PFSK-1 (cell line): ENCODE data around the gene BPHL.

ENCODE experiments used
- FOXP2 ChIP-seq: optimal IDR thresholded peaks from 2 replicates; pipeline ENCODE3; 2011; ENCODE audit warnings: borderline replicate concordance, control low read depth, inconsistent platforms; ENCODE audit not compliant: insufficient read depth; ENCODE audit errors: extremely low read length, extremely low read depth
- POLR2AphosphoS5 ChIP-seq: IDR thresholded peaks from 2 replicates; pipeline ENCODE4 v1.6.1; 2012; ENCODE audit warnings: low read depth, mild to moderate bottlenecking, control low read depth, low read length, moderate library complexity
- SIN3A ChIP-seq: IDR thresholded peaks from 2 replicates; pipeline ENCODE4 v1.6.1; 2012; ENCODE audit warnings: mild to moderate bottlenecking, low read length, moderate library complexity, borderline replicate concordance; ENCODE audit not compliant: insufficient read depth
- TAF1 ChIP-seq: IDR thresholded peaks from 2 replicates; pipeline ENCODE4 v1.6.1; 2012; ENCODE audit warnings: low read length, control low read depth, borderline replicate concordance; ENCODE audit not compliant: insufficient read depth
- TF ChIP-seq, protein P1 (sequence below), 2 experiments: IDR thresholded peaks; 2 replicates each; pipeline versions ENCODE4 v1.6.1 to v1.8.0; 2011 to 2012; ENCODE audit warnings: low read depth in 2 of 2, low read length in 2 of 2, control low read depth in 1 of 2, inconsistent platforms in 1 of 2, mild to moderate bottlenecking in 1 of 2, moderate library complexity in 1 of 2; ENCODE audit not compliant: insufficient read depth in 1 of 2

DNA sequence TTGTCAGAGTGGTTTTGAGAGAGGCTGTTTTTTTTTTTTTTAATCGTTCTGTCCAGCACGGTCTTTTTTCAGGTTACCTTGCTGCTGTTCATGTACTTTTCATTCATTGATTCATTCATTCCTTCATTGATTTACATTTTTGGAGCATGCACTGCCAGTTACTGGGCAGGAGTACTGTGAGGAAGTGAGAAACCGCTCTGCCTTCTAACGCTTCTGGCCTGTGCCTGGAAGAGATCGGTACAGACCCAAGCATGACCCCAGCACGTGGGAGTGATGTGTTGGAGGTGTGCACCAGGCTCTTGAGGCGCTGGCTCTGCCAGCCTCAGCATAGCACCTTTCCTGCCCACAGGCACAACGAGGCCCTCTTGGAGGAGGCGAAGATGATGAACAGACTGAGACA is 41.1 kb upstream of the BPHL start:
- TF ChIP-seq POLR2AphosphoS5 (no peak), SIN3A (no peak), TAF1 (no peak), FOXP2 (no peak)
- TF ChIP-seq, protein P1, sequence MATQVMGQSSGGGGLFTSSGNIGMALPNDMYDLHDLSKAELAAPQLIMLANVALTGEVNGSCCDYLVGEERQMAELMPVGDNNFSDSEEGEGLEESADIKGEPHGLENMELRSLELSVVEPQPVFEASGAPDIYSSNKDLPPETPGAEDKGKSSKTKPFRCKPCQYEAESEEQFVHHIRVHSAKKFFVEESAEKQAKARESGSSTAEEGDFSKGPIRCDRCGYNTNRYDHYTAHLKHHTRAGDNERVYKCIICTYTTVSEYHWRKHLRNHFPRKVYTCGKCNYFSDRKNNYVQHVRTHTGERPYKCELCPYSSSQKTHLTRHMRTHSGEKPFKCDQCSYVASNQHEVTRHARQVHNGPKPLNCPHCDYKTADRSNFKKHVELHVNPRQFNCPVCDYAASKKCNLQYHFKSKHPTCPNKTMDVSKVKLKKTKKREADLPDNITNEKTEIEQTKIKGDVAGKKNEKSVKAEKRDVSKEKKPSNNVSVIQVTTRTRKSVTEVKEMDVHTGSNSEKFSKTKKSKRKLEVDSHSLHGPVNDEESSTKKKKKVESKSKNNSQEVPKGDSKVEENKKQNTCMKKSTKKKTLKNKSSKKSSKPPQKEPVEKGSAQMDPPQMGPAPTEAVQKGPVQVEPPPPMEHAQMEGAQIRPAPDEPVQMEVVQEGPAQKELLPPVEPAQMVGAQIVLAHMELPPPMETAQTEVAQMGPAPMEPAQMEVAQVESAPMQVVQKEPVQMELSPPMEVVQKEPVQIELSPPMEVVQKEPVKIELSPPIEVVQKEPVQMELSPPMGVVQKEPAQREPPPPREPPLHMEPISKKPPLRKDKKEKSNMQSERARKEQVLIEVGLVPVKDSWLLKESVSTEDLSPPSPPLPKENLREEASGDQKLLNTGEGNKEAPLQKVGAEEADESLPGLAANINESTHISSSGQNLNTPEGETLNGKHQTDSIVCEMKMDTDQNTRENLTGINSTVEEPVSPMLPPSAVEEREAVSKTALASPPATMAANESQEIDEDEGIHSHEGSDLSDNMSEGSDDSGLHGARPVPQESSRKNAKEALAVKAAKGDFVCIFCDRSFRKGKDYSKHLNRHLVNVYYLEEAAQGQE (IDR thresholded peaks at IDR 0.05; ENCODE audit: insufficient read depth in 1 of 2, low read depth in 2 of 2, low read length in 2 of 2) = no peak
